Measurements from ENCODE around the gene ATP1A3. TPM values are rescaled to one million over a fixed set of nuclear protein-coding genes. Genes with fewer than 3 reads are reported as not detected.

The ATP1A3 gene
- total RNA-seq, 3 donors from 2014 or later: not detected

DNA sequence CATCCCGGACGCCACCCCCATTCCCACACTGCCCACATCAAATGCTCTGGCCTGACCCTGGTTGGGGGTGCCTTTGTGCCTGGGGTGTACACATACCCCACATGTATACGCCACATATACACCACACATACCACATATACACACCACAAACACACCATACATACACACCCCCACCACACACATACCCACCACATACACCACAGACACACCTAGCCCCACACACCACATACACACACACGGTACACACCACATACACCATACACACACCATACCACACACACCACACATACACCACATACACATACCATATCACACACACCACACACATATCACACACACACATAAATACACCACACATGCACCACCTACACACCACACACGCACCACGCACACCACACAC lies 75.9 kb downstream of the ATP1A3 start:
- no peak overlapping the region for H3K4me3 ChIP-seq
- TF ChIP-seq POLR2AphosphoS5 (IDR thresholded peaks at IDR 0.05) (no peak), POLR2A (IDR thresholded peaks at IDR 0.05) (no peak)
- TF ChIP-seq, protein P1, sequence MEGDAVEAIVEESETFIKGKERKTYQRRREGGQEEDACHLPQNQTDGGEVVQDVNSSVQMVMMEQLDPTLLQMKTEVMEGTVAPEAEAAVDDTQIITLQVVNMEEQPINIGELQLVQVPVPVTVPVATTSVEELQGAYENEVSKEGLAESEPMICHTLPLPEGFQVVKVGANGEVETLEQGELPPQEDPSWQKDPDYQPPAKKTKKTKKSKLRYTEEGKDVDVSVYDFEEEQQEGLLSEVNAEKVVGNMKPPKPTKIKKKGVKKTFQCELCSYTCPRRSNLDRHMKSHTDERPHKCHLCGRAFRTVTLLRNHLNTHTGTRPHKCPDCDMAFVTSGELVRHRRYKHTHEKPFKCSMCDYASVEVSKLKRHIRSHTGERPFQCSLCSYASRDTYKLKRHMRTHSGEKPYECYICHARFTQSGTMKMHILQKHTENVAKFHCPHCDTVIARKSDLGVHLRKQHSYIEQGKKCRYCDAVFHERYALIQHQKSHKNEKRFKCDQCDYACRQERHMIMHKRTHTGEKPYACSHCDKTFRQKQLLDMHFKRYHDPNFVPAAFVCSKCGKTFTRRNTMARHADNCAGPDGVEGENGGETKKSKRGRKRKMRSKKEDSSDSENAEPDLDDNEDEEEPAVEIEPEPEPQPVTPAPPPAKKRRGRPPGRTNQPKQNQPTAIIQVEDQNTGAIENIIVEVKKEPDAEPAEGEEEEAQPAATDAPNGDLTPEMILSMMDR (IDR thresholded peaks at IDR 0.05): no peak
- DNase-seq (ENCODE audit: low spot score in 2 of 2): no peak
- intact Hi-C loops (cut with DNase I; ENCODE audit: low total_unique reads): no loop called here
- H3K4me1 ChIP-seq: peaks cover 3 to 5% of the 10 kb centered on the region in 2 donors
- H3K36me3 ChIP-seq: no peaks in the 10 kb centered on the region
- no peak overlapping the region for H3K27ac ChIP-seq
- H3K9me3 ChIP-seq: no peaks in the 10 kb centered on the region
- peaks cover 7 to 79% of the 10 kb centered on the region in 2 donors for H3K27me3 ChIP-seq

DNA sequence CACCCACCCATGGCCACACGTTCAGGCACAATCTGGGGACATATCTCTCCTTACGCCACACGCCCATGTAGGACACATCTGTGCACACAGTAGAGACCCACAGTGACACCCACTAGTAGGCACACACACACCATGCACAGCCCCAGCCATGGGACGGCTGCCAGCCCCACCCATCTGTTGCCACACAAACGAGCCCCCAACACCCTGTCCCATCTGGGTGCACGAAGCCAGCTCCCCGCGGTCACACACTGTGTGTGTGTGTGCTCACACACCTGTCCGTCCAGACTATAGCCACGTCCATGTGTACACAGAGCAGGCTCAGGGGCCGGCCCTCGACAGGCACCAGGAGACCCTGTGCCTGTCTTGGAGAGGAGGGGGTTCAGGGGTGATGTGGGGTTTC lies 76.4 kb downstream of the ATP1A3 start:
- TF ChIP-seq, protein P1 (IDR thresholded peaks at IDR 0.05): no peak
- DNase-seq (ENCODE audit: low spot score in 2 of 2): no peak
- no peak overlapping the region for H3K27ac ChIP-seq
- H3K27me3 ChIP-seq: peaks cover 7 to 79% of the 10 kb centered on the region in 2 donors
- no peak overlapping the region for H3K4me3 ChIP-seq
- no peaks in the 10 kb centered on the region for H3K36me3 ChIP-seq
- H3K4me1 ChIP-seq: peaks cover 3 to 5% of the 10 kb centered on the region in 2 donors
- no peaks in the 10 kb centered on the region for H3K9me3 ChIP-seq
- intact Hi-C loops (cut with DNase I; ENCODE audit: low total_unique reads): no loop called here

Other genes starting within 250 kb of the ATP1A3 start
- 1 to 10 TPM in 2 of 3 donors, not detected in 1; 1.0 to 6.9 TPM for gene CEACAM6, start 238.7 kb downstream of the ATP1A3 start, total RNA-seq
- gene CEACAM3, start 197.6 kb downstream of the ATP1A3 start, total RNA-seq: under 1 TPM in 1 of 3 donors, not detected in 2; 0.64 TPM
- gene LYPD4, start 149.5 kb downstream of the ATP1A3 start, total RNA-seq: not detected
- not detected for gene DMRTC2, start 149.2 kb downstream of the ATP1A3 start, total RNA-seq
- gene RPS19, start 134.0 kb downstream of the ATP1A3 start, total RNA-seq: 1,000 to 10,000 TPM in 2 of 3 donors, 100 to 1,000 TPM in 1; 756 to 2,084 (median 1,264) TPM
- 1 to 10 TPM in 2 of 3 donors, under 1 TPM in 1; 0.80 to 2.9 (median 1.8) TPM for gene CD79A, start 117.0 kb downstream of the ATP1A3 start, total RNA-seq
- 10 to 100 TPM; 55.0 to 61.9 (median 55.7) TPM for gene ARHGEF1, start 111.0 kb downstream of the ATP1A3 start, total RNA-seq
- gene ERFL, start 65.8 kb downstream of the ATP1A3 start, total RNA-seq: under 1 TPM in 1 of 3 donors, not detected in 2; 0.15 TPM
- gene RABAC1, start 34.9 kb downstream of the ATP1A3 start, total RNA-seq: 100 to 1,000 TPM; 150 to 190 (median 153) TPM
- 1 to 10 TPM in 2 of 3 donors, not detected in 1; 1.6 to 1.9 TPM for gene GRIK5, start 76.0 kb upstream of the ATP1A3 start, total RNA-seq
- gene ZNF574, start 81.9 kb upstream of the ATP1A3 start, total RNA-seq: 10 to 100 TPM; 13.8 to 19.2 (median 15.1) TPM
- 1 to 10 TPM; 1.2 to 2.9 (median 1.6) TPM for gene POU2F2, start 138.2 kb upstream of the ATP1A3 start, total RNA-seq
- gene DEDD2, start 223.4 kb upstream of the ATP1A3 start, total RNA-seq: 10 to 100 TPM; 31.4 to 64.0 (median 37.0) TPM
- 1 to 10 TPM; 4.0 to 6.9 (median 6.0) TPM for gene ZNF526, start 226.1 kb upstream of the ATP1A3 start, total RNA-seq
- 10 to 100 TPM; 18.7 to 22.1 (median 19.8) TPM for gene GSK3A, start 248.4 kb upstream of the ATP1A3 start, total RNA-seq